ENCODE data around the gene IGF1.

Gene IGF1

GRCh38 chr12:102480406-102480805 is at the start of gene IGF1:
TSS of gene IGF1 (minus strand) at chr12:102480563. CDS start at chr12:102480381, 182 bp downstream.
- peak in 1 of 3 donors; percentile 48 for DNase-seq

- DNase-seq = no peak
Observed at GRCh38 chr12:102528111-102528510, 47.7 kb upstream of the IGF1 start.

GRCh38 chr12:102527171-102527720 is 46.9 kb upstream of the IGF1 start:
- peak; percentile 28 to 85 (median 70) for DNase-seq

GRCh38 chr12:102526656-102527055 is 46.3 kb upstream of the IGF1 start:
- no peak for DNase-seq

GRCh38 chr12:102522768-102523167 is 42.4 kb upstream of the IGF1 start:
- no peak for DNase-seq

GRCh38 chr12:102521662-102522277 is 41.4 kb upstream of the IGF1 start:
- DNase-seq = no peak

- DNase-seq = no peak
Observed at GRCh38 chr12:102518871-102519270, 38.5 kb upstream of the IGF1 start.

GRCh38 chr12:102514696-102515095 is 34.3 kb upstream of the IGF1 start:
- no peak for DNase-seq

GRCh38 chr12:102513739-102514138 is 33.4 kb upstream of the IGF1 start:
- no peak for DNase-seq

GRCh38 chr12:102513272-102513671 is 32.9 kb upstream of the IGF1 start:
- DNase-seq = no peak

GRCh38 chr12:102512523-102512922 is 32.2 kb upstream of the IGF1 start:
- DNase-seq = peak in 1 of 3 donors; percentile 9

GRCh38 chr12:102511575-102511974 is 31.2 kb upstream of the IGF1 start:
- no peak for DNase-seq

- DNase-seq = no peak
Observed at GRCh38 chr12:102510463-102510862, 30.1 kb upstream of the IGF1 start.

- DNase-seq = no peak
Observed at GRCh38 chr12:102510031-102510430, 29.7 kb upstream of the IGF1 start.

GRCh38 chr12:102509123-102509626 is 28.8 kb upstream of the IGF1 start:
- no peak for DNase-seq

- no peak for DNase-seq
Observed at GRCh38 chr12:102508052-102508451, 27.7 kb upstream of the IGF1 start.

- DNase-seq = peak; percentile 37 to 59 (median 55)
Observed at GRCh38 chr12:102507301-102507700, 26.9 kb upstream of the IGF1 start.

- peak in 2 of 3 donors; percentile 71 to 77 for DNase-seq
Observed at GRCh38 chr12:102504871-102505270, 24.5 kb upstream of the IGF1 start.

- DNase-seq = peak; percentile 79 to 84 (median 82)
Observed at GRCh38 chr12:102504280-102504679, 23.9 kb upstream of the IGF1 start.

GRCh38 chr12:102503831-102504230 is 23.5 kb upstream of the IGF1 start:
- DNase-seq = no peak

GRCh38 chr12:102503056-102503681 is 22.8 kb upstream of the IGF1 start:
- DNase-seq = peak; percentile 72 to 90 (median 83)

- no peak for DNase-seq
Observed at GRCh38 chr12:102501773-102502172, 21.4 kb upstream of the IGF1 start.

GRCh38 chr12:102498471-102498870 is 18.1 kb upstream of the IGF1 start:
- DNase-seq = peak; percentile 85 to 92 (median 91)

- no peak for DNase-seq
Observed at GRCh38 chr12:102497743-102498142, 17.4 kb upstream of the IGF1 start.
